ENCODE measurements around the gene INHBE. TPM values are rescaled to one million over a fixed set of nuclear protein-coding genes. Genes with fewer than 3 reads are reported as not detected.
A peak's percentile ranks its signal among the peaks of the same experiment; 100 is the strongest.
"Not testable (repeated sequence)": the region's sequence is repeated elsewhere in the genome, so short reads cannot be mapped to it uniquely, and the experiment has no call there.

The INHBE gene
- total RNA-seq, 3 donors from 2014 or later (not counting 1 experiment from before 2014, with no cell fraction given): not detected

DNA sequence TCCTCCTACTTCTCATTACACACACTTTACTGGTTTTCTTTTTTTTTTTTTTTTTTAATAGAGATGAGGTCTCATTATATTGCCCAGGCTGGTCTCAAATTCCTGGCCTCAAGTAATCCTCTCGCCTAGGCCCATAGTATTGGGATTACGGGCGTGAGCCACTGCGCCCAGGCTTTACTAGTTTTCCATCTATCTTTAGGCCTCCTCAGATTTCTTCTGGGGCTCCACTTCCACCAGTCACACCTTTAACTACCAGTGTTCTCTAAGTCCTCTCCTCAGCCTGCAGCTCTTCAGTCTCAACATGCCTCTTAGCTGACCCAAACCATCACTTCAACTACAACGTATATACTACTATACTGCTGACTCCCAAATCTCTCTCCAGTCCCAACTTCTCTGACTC lies 34.6 kb upstream of the INHBE start:
- Mint-ChIP-seq H3K4me3 (no peak overlapping the region), H3K4me1 (peaks cover 14 to 35% of the 10 kb centered on the region in 2 donors), H3K36me3 (no peaks in the 10 kb centered on the region), H3K27me3 (ENCODE audit: low read depth in 2 of 2) (no peaks in the 10 kb centered on the region), H3K27ac (peak overlapping the region in 1 of 2 donors; percentile 41), H3K9me3 (no peaks in the 10 kb centered on the region)
- no peak for DNase-seq
- ATAC-seq: no peak
- Histone ChIP-seq H3K36me3 (ENCODE audit: control insufficient read depth, insufficient read depth, low read length) (peaks cover 22% of the 10 kb centered on the region), H3K27me3 (ENCODE audit: control insufficient read depth, insufficient read depth, low read length) (no peaks in the 10 kb centered on the region), H3K9me3 (ENCODE audit: control insufficient read depth, insufficient read depth, low read length) (no peaks in the 10 kb centered on the region), H3K4me1 (ENCODE audit: control insufficient read depth, insufficient read depth, low read length) (no peaks in the 10 kb centered on the region), H3K4me3 (ENCODE audit: low read length) (no peak overlapping the region), H3K27ac (ENCODE audit: low read length) (no peak overlapping the region)
- TF ChIP-seq CTCF (IDR thresholded peaks at IDR 0.05): no peak
- intact Hi-C loops (cut with micrococcal nuclease): no loop called here
- WGBS (ENCODE audit: insufficient coverage): 98% methylated on average over 5 of the region's 5 CpGs

GRCh38 chr12:57426948-57427347 lies 28.2 kb upstream of the INHBE start:
- H3K27me3 ChIP-seq (ENCODE audit: control insufficient read depth, insufficient read depth, low read length); DNase-seq; H3K4me3 Mint-ChIP-seq; H3K27me3 Mint-ChIP-seq (ENCODE audit: low read depth in 2 of 2); H3K27ac ChIP-seq (ENCODE audit: low read length); intact Hi-C loops (cut with micrococcal nuclease); H3K4me3 ChIP-seq (ENCODE audit: low read length); H3K36me3 Mint-ChIP-seq; H3K9me3 ChIP-seq (ENCODE audit: control insufficient read depth, insufficient read depth, low read length); H3K9me3 Mint-ChIP-seq; H3K4me1 ChIP-seq (ENCODE audit: control insufficient read depth, insufficient read depth, low read length); ATAC-seq: not testable (repeated sequence)
- over 99% methylated on average over 9 of the region's 10 CpGs for WGBS (ENCODE audit: insufficient coverage)
- peak overlapping the region; percentile 29 to 48 for H3K27ac Mint-ChIP-seq
- peaks cover 25 to 34% of the 10 kb centered on the region in 2 donors for H3K4me1 Mint-ChIP-seq
- H3K36me3 ChIP-seq (ENCODE audit: control insufficient read depth, insufficient read depth, low read length): peaks cover 11% of the 10 kb centered on the region

DNA sequence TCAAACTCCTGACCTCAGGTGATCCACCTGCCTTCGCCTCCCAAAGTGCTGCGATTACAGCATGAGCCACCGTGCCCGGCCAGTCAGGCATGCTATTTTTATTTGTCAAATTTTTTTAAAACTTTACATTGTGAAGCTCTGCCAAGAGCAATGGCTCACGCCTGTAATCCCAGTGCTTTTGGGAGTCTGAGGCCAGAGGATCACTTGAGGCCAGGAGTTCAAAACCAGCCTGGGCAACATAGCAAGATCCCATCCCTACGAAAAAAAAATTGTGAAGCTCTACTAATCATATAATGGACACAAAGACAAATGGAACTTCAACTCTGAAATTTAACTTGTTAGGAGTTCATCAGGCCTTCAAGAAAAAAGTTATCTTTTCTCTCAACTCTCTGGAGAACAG lies 26.1 kb upstream of the INHBE start:
- Histone ChIP-seq H3K36me3 (ENCODE audit: control insufficient read depth, insufficient read depth, low read length) (no peaks in the 10 kb centered on the region), H3K27me3 (ENCODE audit: control insufficient read depth, insufficient read depth, low read length) (no peaks in the 10 kb centered on the region), H3K27ac (ENCODE audit: low read length) (peak overlapping the region; percentile 99), H3K9me3 (ENCODE audit: control insufficient read depth, insufficient read depth, low read length) (no peaks in the 10 kb centered on the region), H3K4me3 (ENCODE audit: low read length) (no peak overlapping the region), H3K4me1 (ENCODE audit: control insufficient read depth, insufficient read depth, low read length) (peaks cover 10% of the 10 kb centered on the region)
- Mint-ChIP-seq H3K36me3 (no peaks in the 10 kb centered on the region), H3K9me3 (no peaks in the 10 kb centered on the region), H3K4me3 (peak overlapping the region; percentile 81), H3K4me1 (peaks cover 25 to 34% of the 10 kb centered on the region in 2 donors), H3K27me3 (ENCODE audit: low read depth in 2 of 2) (no peaks in the 10 kb centered on the region), H3K27ac (peak overlapping the region; percentile 99 to 100)
- ATAC-seq (no peak), DNase-seq (no peak)
- 92% methylated on average over 6 of the region's 6 CpGs for WGBS (ENCODE audit: insufficient coverage)
- TF ChIP-seq CTCF (IDR thresholded peaks at IDR 0.05): no peak
- intact Hi-C loops (cut with micrococcal nuclease): no loop called here

- peak overlapping the region; percentile 95 for H3K4me3 Mint-ChIP-seq
- intact Hi-C loops (cut with micrococcal nuclease): loop anchor here (2.0 kb wide), 1 partner anchor 29 kb away; the partner anchor contains the start of gene GLI1
- H3K27me3 Mint-ChIP-seq (ENCODE audit: low read depth in 2 of 2): no peaks in the 10 kb centered on the region
- Histone ChIP-seq H3K4me1 (ENCODE audit: control insufficient read depth, insufficient read depth, low read length) (peaks cover 12% of the 10 kb centered on the region), H3K9me3 (ENCODE audit: control insufficient read depth, insufficient read depth, low read length) (no peaks in the 10 kb centered on the region), H3K27me3 (ENCODE audit: control insufficient read depth, insufficient read depth, low read length) (no peaks in the 10 kb centered on the region), H3K36me3 (ENCODE audit: control insufficient read depth, insufficient read depth, low read length) (no peaks in the 10 kb centered on the region), H3K4me3 (ENCODE audit: low read length) (peak overlapping the region; percentile 49), H3K27ac (ENCODE audit: low read length) (peak overlapping the region; percentile 99)
- DNase-seq (peak in 1 of 2 donors; percentile 25), ATAC-seq (no peak)
- 42% methylated on average over 7 of the region's 9 CpGs for WGBS (ENCODE audit: insufficient coverage)
- H3K27ac Mint-ChIP-seq: peak overlapping the region; percentile 99 to 100
- no peaks in the 10 kb centered on the region for H3K36me3 Mint-ChIP-seq
- H3K4me1 Mint-ChIP-seq: peaks cover 27 to 31% of the 10 kb centered on the region in 2 donors
- TF ChIP-seq CTCF (IDR thresholded peaks at IDR 0.05): no peak
- H3K9me3 Mint-ChIP-seq: no peaks in the 10 kb centered on the region
Observed at GRCh38 chr12:57429473-57430111, 25.5 kb upstream of the INHBE start.
